H9 (cell line): ENCODE data around the gene SEPTIN3. TPM values are rescaled to one million over a fixed set of nuclear protein-coding genes. Genes with fewer than 3 reads are reported as not detected.

Experiments used
- DNase-seq: peaks from one replicate; pipeline ENCODE4 v3.0.0-alpha.2; 2017
- H2AFZ ChIP-seq: one replicate; pipeline ENCODE4 v1.6.1; 2013; ENCODE audit warnings: mild to moderate bottlenecking, low read length, control low read depth, moderate library complexity
- H2AK5ac ChIP-seq: 2 replicates; pipeline ENCODE4 v1.6.1; 2013; ENCODE audit warnings: low read length, control low read depth, mixed read lengths; ENCODE audit not compliant: insufficient read length
- H2BK120ac ChIP-seq: one replicate; pipeline ENCODE4 v1.6.1; 2013; ENCODE audit warnings: low read depth, mild to moderate bottlenecking, low read length, control low read depth, inconsistent platforms; ENCODE audit not compliant: poor library complexity, severe bottlenecking
- H2BK12ac ChIP-seq: 2 replicates; pipeline ENCODE4 v1.6.1; 2013; ENCODE audit warnings: low read length, control low read depth, mixed read lengths, low read depth; ENCODE audit not compliant: insufficient read length
- H2BK15ac ChIP-seq: 2 replicates; pipeline ENCODE4 v1.6.1; 2013; ENCODE audit warnings: low read depth, low read length, control low read depth
- H2BK20ac ChIP-seq: one replicate; pipeline ENCODE4 v1.6.1; 2013; ENCODE audit warnings: low read depth, mild to moderate bottlenecking, low read length, control low read depth, inconsistent platforms; ENCODE audit not compliant: poor library complexity, severe bottlenecking
- H2BK5ac ChIP-seq: 2 replicates; pipeline ENCODE4 v1.6.1; 2013; ENCODE audit warnings: low read length, control low read depth, mixed read lengths; ENCODE audit not compliant: insufficient read length
- H3K14ac ChIP-seq: 2 replicates; pipeline ENCODE4 v1.6.1; 2013; ENCODE audit warnings: low read length, control low read depth; ENCODE audit not compliant: insufficient read depth
- H3K18ac ChIP-seq: 2 replicates; pipeline ENCODE4 v1.6.1; 2013; ENCODE audit warnings: low read depth, mild to moderate bottlenecking, mixed read lengths, low read length, control low read depth; ENCODE audit not compliant: insufficient read length
- H3K23ac ChIP-seq: 2 replicates; pipeline ENCODE4 v1.6.1; 2013; ENCODE audit warnings: low read length, control low read depth, mixed read lengths, low read depth; ENCODE audit not compliant: insufficient read length
- H3K23me2 ChIP-seq: 2 replicates; pipeline ENCODE4 v1.6.1; 2013; ENCODE audit warnings: low read depth, mild to moderate bottlenecking, mixed read lengths, low read length, control low read depth; ENCODE audit not compliant: insufficient read length, poor library complexity, severe bottlenecking
- H3K27ac ChIP-seq: 2 replicates; pipeline ENCODE4 v1.5.1; 2013; ENCODE audit warnings: low read length, control low read depth, mixed read lengths, low read depth; ENCODE audit not compliant: insufficient read length
- H3K27me3 ChIP-seq: 2 replicates; pipeline ENCODE4 v1.6.1; 2013; ENCODE audit warnings: low read length, control low read depth, inconsistent platforms; ENCODE audit not compliant: insufficient read depth
- H3K4ac ChIP-seq: 2 replicates; pipeline ENCODE4 v1.6.1; 2013; ENCODE audit warnings: low read depth, mild to moderate bottlenecking, control low read depth, inconsistent platforms, low read length, moderate library complexity
- H3K4me1 ChIP-seq: 2 replicates; pipeline ENCODE4 v1.6.1; 2013; ENCODE audit warnings: low read length, control low read depth, inconsistent platforms; ENCODE audit not compliant: insufficient read depth
- H3K4me2 ChIP-seq: 2 replicates; pipeline ENCODE4 v1.6.1; 2013; ENCODE audit warnings: low read length, control low read depth, mixed read lengths; ENCODE audit not compliant: insufficient read length, insufficient read depth
- H3K56ac ChIP-seq: 2 replicates; pipeline ENCODE4 v1.6.1; 2013; ENCODE audit warnings: low read depth, mild to moderate bottlenecking, mixed read lengths, low read length, control low read depth; ENCODE audit not compliant: insufficient read length
- H3K79me1 ChIP-seq: 2 replicates; pipeline ENCODE4 v1.6.1; 2013; ENCODE audit warnings: low read depth, mild to moderate bottlenecking, moderate library complexity, low read length, control low read depth, inconsistent platforms; ENCODE audit not compliant: insufficient read depth, poor library complexity, severe bottlenecking
- H3K79me2 ChIP-seq: 2 replicates; pipeline ENCODE4 v1.6.1; 2013; ENCODE audit warnings: low read length, control low read depth, inconsistent platforms; ENCODE audit not compliant: insufficient read depth
- H3K9ac ChIP-seq: 2 replicates; pipeline ENCODE4 v1.6.1; 2013; ENCODE audit warnings: low read length, control low read depth, mixed read lengths; ENCODE audit not compliant: insufficient read length; ENCODE audit errors: extremely low read depth
- H3K9me3 ChIP-seq: one replicate; pipeline ENCODE4 v1.6.1; 2013; ENCODE audit warnings: low read depth, low read length, inconsistent platforms; ENCODE audit not compliant: control insufficient read depth
- H3T11ph ChIP-seq: one replicate; pipeline ENCODE4 v1.6.1; 2013; ENCODE audit warnings: mild to moderate bottlenecking, low read length, control low read depth, inconsistent platforms
- H4K20me1 ChIP-seq: one replicate; pipeline ENCODE4 v1.6.1; 2013; ENCODE audit not compliant: control insufficient read depth, insufficient read length, insufficient read depth
- H4K5ac ChIP-seq: 2 replicates; pipeline ENCODE4 v1.6.1; 2013; ENCODE audit warnings: low read depth, mild to moderate bottlenecking, mixed read lengths, low read length, control low read depth; ENCODE audit not compliant: insufficient read length
- H4K8ac ChIP-seq: replicated peaks from 2 replicates; pipeline ENCODE4 v1.6.1; 2013; ENCODE audit warnings: low read length, control low read depth, mixed read lengths, low read depth; ENCODE audit not compliant: insufficient read length
- H4K91ac ChIP-seq: 2 replicates; pipeline ENCODE4 v1.6.1; 2013; ENCODE audit warnings: low read depth, mild to moderate bottlenecking, moderate library complexity, mixed read lengths, low read length, control low read depth; ENCODE audit not compliant: insufficient read length
- H3K27ac Mint-ChIP-seq, 3 experiments: 2 replicates in 2 of 3; 3 replicates in 1 of 3; pipeline ENCODE4 v1.8.0; 2020 to 2021; ENCODE audit warnings: mixed read lengths in 3 of 3, mild to moderate bottlenecking in 1 of 3, moderate library complexity in 1 of 3
- H3K27me3 Mint-ChIP-seq: 2 replicates; pipeline ENCODE4 v1.8.0; 2021; ENCODE audit warnings: low read depth, mild to moderate bottlenecking, moderate library complexity, mixed read lengths
- H3K36me3 Mint-ChIP-seq, 3 experiments: 2 replicates in 2 of 3; 3 replicates in 1 of 3; pipeline ENCODE4 v1.8.0; 2020 to 2021; ENCODE audit warnings: low read depth in 3 of 3, mixed read lengths in 3 of 3; ENCODE audit not compliant: insufficient read depth in 1 of 3
- H3K4me1 Mint-ChIP-seq, 2 experiments: 2 replicates each; pipeline ENCODE4 v1.8.0; 2020; ENCODE audit warnings: mixed read lengths in 2 of 2
- H3K4me3 Mint-ChIP-seq, 2 experiments: 2 replicates in 1 of 2; 3 replicates in 1 of 2; pipeline ENCODE4 v1.8.0; 2020 to 2021; ENCODE audit warnings: mild to moderate bottlenecking in 2 of 2, mixed read lengths in 2 of 2, moderate library complexity in 1 of 2
- H3K9me3 Mint-ChIP-seq, 2 experiments: 2 replicates in 1 of 2; 3 replicates in 1 of 2; pipeline ENCODE4 v1.8.0; 2020; ENCODE audit warnings: mild to moderate bottlenecking in 2 of 2, mixed read lengths in 2 of 2, moderate library complexity in 1 of 2
- WGBS: extraction: QIAGEN DNeasy Blood & Tissue Kit; methylation state at CpG from one replicate; pipeline ENCODE4 v1.1.7; 2013; ENCODE audit warnings: missing lambda C conversion rate, low lambda C conversion rate, mixed read lengths; ENCODE audit not compliant: insufficient read length; ENCODE audit errors: extremely low coverage; 5-methylcytosine and 5-hydroxymethylcytosine counted together
- total RNA-seq: library from RNA; stranded (reverse); gene quantifications from 2 replicates; pipeline ENCODE4 v1.2.1, GENCODE V29; 2021
- TF ChIP-seq, protein P1 (sequence below): fragments of 200-600 bp; sonication (generic); conservative IDR thresholded peaks from 3 replicates; pipeline ENCODE4 v1.8.0; 2021; ENCODE audit warnings: antibody characterized with exemption, mild to moderate bottlenecking

The SEPTIN3 gene
- total RNA-seq, 1 experiment from 2014 or later, result 33.3 TPM

DNA sequence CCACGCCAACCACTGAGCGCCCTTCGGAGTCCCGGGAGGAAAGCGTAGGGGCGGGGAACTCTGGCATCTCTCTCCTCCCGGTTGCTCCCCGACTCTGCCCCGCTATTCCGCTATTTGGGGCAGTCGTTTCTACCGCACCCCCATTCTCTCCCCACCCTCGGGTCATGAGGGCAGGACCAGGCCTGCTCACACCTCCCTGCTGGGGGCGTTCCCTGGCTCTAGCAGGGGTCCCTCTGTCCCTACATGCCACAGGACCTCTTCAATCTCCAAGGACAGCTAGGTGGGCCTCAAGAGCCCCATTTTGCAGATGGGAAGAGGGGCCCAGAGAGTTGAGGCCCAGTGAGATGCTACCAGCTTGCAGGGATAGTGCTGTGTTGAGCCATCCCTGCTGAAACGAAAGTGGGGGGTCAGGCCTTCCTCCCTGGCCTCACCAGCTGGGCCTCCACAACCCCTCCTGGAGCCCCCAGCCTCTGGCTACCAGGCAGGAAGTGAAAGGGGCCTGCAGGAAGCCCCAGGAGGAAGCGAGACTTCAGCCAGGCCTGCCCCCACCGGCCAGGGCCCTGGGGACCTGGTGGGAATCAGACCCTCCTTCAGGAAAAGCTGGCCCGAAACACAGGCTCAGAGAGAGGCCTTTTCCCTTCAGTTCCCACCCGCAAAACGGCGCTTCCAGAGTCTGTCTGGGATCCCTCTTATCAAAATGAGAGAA lies 48.8 kb upstream of the SEPTIN3 start:
- Histone ChIP-seq H3K9ac (no peak overlapping the region), H3K14ac (no peak overlapping the region), H3K23ac (no peak overlapping the region), H2BK120ac (no peak overlapping the region), H3K4me1 (no peaks in the 10 kb centered on the region; the same call in 1 of the 2 replicates), H2AFZ (no peak overlapping the region), H3K79me2 (no peaks in the 10 kb centered on the region), H3K27me3 (peaks cover 29% of the 10 kb centered on the region), H3K56ac (no peak overlapping the region), H2BK12ac (no peak overlapping the region), H4K20me1 (peaks cover 2% of the 10 kb centered on the region), H2BK20ac (no peak overlapping the region), H3K23me2 (peaks cover 7% of the 10 kb centered on the region), H3T11ph (no peak overlapping the region), H3K4ac (no peak overlapping the region), H4K91ac (no peak overlapping the region), H3K4me2 (peak overlapping the region; percentile 18), H2BK5ac (no peak overlapping the region), H3K79me1 (no peaks in the 10 kb centered on the region), H2AK5ac (no peak overlapping the region), H3K18ac (no peak overlapping the region), H2BK15ac (no peak overlapping the region), H3K9me3 (no peaks in the 10 kb centered on the region), H4K8ac (no peak overlapping the region), H4K5ac (no peak overlapping the region), H3K27ac (no peak overlapping the region)
- Mint-ChIP-seq H3K36me3 (peaks cover 0 to 4% (median 3%) of the 10 kb centered on the region in 3 experiments; a peak in 4 of 7 replicates), H3K27me3 (peaks cover 87% of the 10 kb centered on the region), H3K4me1 (peaks cover 10 to 22% of the 10 kb centered on the region in 2 experiments), H3K9me3 (no peaks in the 10 kb centered on the region), H3K27ac (no peak overlapping the region), H3K4me3 (peak overlapping the region; percentile 50 to 76)
- TF ChIP-seq, protein P1, sequence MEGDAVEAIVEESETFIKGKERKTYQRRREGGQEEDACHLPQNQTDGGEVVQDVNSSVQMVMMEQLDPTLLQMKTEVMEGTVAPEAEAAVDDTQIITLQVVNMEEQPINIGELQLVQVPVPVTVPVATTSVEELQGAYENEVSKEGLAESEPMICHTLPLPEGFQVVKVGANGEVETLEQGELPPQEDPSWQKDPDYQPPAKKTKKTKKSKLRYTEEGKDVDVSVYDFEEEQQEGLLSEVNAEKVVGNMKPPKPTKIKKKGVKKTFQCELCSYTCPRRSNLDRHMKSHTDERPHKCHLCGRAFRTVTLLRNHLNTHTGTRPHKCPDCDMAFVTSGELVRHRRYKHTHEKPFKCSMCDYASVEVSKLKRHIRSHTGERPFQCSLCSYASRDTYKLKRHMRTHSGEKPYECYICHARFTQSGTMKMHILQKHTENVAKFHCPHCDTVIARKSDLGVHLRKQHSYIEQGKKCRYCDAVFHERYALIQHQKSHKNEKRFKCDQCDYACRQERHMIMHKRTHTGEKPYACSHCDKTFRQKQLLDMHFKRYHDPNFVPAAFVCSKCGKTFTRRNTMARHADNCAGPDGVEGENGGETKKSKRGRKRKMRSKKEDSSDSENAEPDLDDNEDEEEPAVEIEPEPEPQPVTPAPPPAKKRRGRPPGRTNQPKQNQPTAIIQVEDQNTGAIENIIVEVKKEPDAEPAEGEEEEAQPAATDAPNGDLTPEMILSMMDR, result no peak
- no peak for DNase-seq
- WGBS, result no CpG with 5 or more reads among the region's 21 CpGs
